H1 (cell line): ENCODE results near the gene NPNT. TPM values are rescaled to one million over a fixed set of nuclear protein-coding genes. Genes with fewer than 3 reads are reported as not detected.

Experiments used
- CTCF ChIA-PET: fragments of 300-600 bp; sonication (Branson Sonifier 250); formaldehyde crosslinking; loops from one replicate; lab custom pipeline; 2021; ENCODE audit not compliant: partially characterized antibody; lab: Charles Lee
- POLR2A ChIA-PET: fragments of 300-600 bp; sonication (Branson Sonifier 250); formaldehyde crosslinking; loops from one replicate; lab custom pipeline; 2021; ENCODE audit warnings: inconsistent platforms; ENCODE audit not compliant: partially characterized antibody; lab: Charles Lee
- DNase-seq, 2 experiments: peaks; one replicate each; pipeline versions ENCODE4 v3.0.0 to v3.0.0-alpha.2; 2010 to 2022; ENCODE audit warnings: low spot score in 2 of 2, low read depth in 1 of 2, mixed read lengths in 1 of 2
- FAIRE-seq: peaks from 2 replicates; lab custom pipeline; 2011; peaks lifted over from hg19 to GRCh38; lab: Jason Lieb, UNC
- H2AFZ ChIP-seq: 2 replicates; pipeline ENCODE4 v1.8.1; 2012; ENCODE audit warnings: low read length, inconsistent platforms
- H2AK5ac ChIP-seq: 2 replicates; pipeline ENCODE4 v1.6.1; 2013; ENCODE audit warnings: low read depth, low read length
- H2BK120ac ChIP-seq: replicated peaks from 2 replicates; pipeline ENCODE3; 2013; ENCODE audit warnings: low read depth, low read length, inconsistent platforms
- H2BK12ac ChIP-seq: 2 replicates; pipeline ENCODE4 v1.6.1; 2013; ENCODE audit warnings: low read depth, low read length
- H2BK15ac ChIP-seq: 2 replicates; pipeline ENCODE4 v1.6.1; 2013; ENCODE audit warnings: low read length
- H2BK20ac ChIP-seq: 2 replicates; pipeline ENCODE4 v1.6.1; 2013; ENCODE audit warnings: low read length
- H2BK5ac ChIP-seq: 2 replicates; pipeline ENCODE4 v1.6.1; 2013; ENCODE audit warnings: low read depth, low read length
- H3K14ac ChIP-seq: 2 replicates; pipeline ENCODE4 v1.6.1; 2013; ENCODE audit warnings: inconsistent platforms; ENCODE audit not compliant: insufficient read length
- H3K18ac ChIP-seq: 2 replicates; pipeline ENCODE4 v1.6.1; 2013; ENCODE audit warnings: low read length; ENCODE audit errors: extremely low read depth
- H3K23ac ChIP-seq: 2 replicates; pipeline ENCODE4 v1.6.1; 2013; ENCODE audit warnings: inconsistent platforms; ENCODE audit not compliant: insufficient read length
- H3K23me2 ChIP-seq: 2 replicates; pipeline ENCODE4 v1.6.1; 2013; ENCODE audit warnings: low read depth, low read length
- H3K27ac ChIP-seq: 2 replicates; pipeline ENCODE4 v1.6.1; 2011; ENCODE audit warnings: low read depth, low read length, inconsistent platforms
- H3K27me3 ChIP-seq, 4 experiments: replicated peaks in 1 of 4; 1 replicate in 1 of 4; 2 replicates in 3 of 4; pipeline versions ENCODE4 v1.6.1 to v1.8.1; 2011 to 2013; ENCODE audit warnings: low read length in 3 of 4, mild to moderate bottlenecking in 3 of 4, inconsistent platforms in 2 of 4, mixed read lengths in 2 of 4, moderate library complexity in 1 of 4; ENCODE audit not compliant: control insufficient read depth in 3 of 4, insufficient read depth in 3 of 4; ENCODE audit errors: extremely low read depth in 1 of 4
- H3K36me3 ChIP-seq, 4 experiments: 2 replicates each; pipeline versions ENCODE4 v1.6.1 to v1.8.1; 2011 to 2013; ENCODE audit warnings: mild to moderate bottlenecking in 4 of 4, low read length in 3 of 4, moderate library complexity in 2 of 4, control low read depth in 1 of 4, inconsistent platforms in 1 of 4; ENCODE audit not compliant: insufficient read depth in 4 of 4, control insufficient read depth in 2 of 4
- H3K4ac ChIP-seq: replicated peaks from 2 replicates; pipeline ENCODE3; 2013; ENCODE audit warnings: low read length, low read depth, mixed read lengths, inconsistent platforms; ENCODE audit not compliant: insufficient read length
- H3K4me1 ChIP-seq, 4 experiments: replicated peaks in 1 of 4; 1 replicate in 1 of 4; 2 replicates in 3 of 4; pipeline versions ENCODE4 v1.6.1 to v1.8.1; 2011 to 2013; ENCODE audit warnings: low read length in 3 of 4, inconsistent platforms in 2 of 4, mixed read lengths in 1 of 4; ENCODE audit not compliant: insufficient read depth in 4 of 4, control insufficient read depth in 3 of 4
- H3K4me2 ChIP-seq, 2 experiments: 2 replicates each; pipeline versions ENCODE4 v1.6.1 to v1.8.1; 2011 to 2013; ENCODE audit warnings: low read depth in 2 of 2, low read length in 2 of 2, control low read depth in 1 of 2, inconsistent platforms in 1 of 2, mild to moderate bottlenecking in 1 of 2; ENCODE audit not compliant: insufficient read depth in 1 of 2
- H3K4me3 ChIP-seq, 4 experiments: fragments of 200-600, 300-600 bp in 1 of 4; sonication (generic), shearing (Covaris generic), sonication (Bioruptor Twin) in 1 of 4; 2 replicates each; pipeline versions ENCODE4 v1.5.1 to v1.8.1; 2011 to 2016; ENCODE audit warnings: low read length in 4 of 4, low read depth in 3 of 4, control low read depth in 2 of 4, inconsistent platforms in 2 of 4, mild to moderate bottlenecking in 2 of 4, mixed read lengths in 1 of 4, moderate library complexity in 1 of 4; ENCODE audit not compliant: insufficient read depth in 2 of 4; ENCODE audit errors: extremely low read depth in 1 of 4
- H3K56ac ChIP-seq: replicated peaks from 2 replicates; pipeline ENCODE3; 2013; ENCODE audit warnings: low read depth, mild to moderate bottlenecking, mixed read lengths, low read length, inconsistent platforms; ENCODE audit not compliant: insufficient read length
- H3K79me1 ChIP-seq: 2 replicates; pipeline ENCODE4 v1.6.1; 2013; ENCODE audit warnings: low read depth, low read length, control low read depth
- H3K79me2 ChIP-seq, 2 experiments: 2 replicates each; pipeline versions ENCODE4 v1.6.1 to v1.8.1; 2012 to 2013; ENCODE audit warnings: low read length in 2 of 2, mild to moderate bottlenecking in 2 of 2, inconsistent platforms in 1 of 2; ENCODE audit not compliant: insufficient read depth in 2 of 2, control insufficient read depth in 1 of 2
- H3K9ac ChIP-seq, 4 experiments: replicated peaks in 1 of 4; 1 replicate in 1 of 4; 2 replicates in 3 of 4; pipeline versions ENCODE4 v1.6.1 to v1.8.1; 2011 to 2013; ENCODE audit warnings: low read depth in 3 of 4, low read length in 3 of 4, control low read depth in 2 of 4, mild to moderate bottlenecking in 2 of 4, moderate library complexity in 2 of 4, inconsistent platforms in 1 of 4; ENCODE audit errors: extremely low read depth in 1 of 4
- H3K9me3 ChIP-seq, 2 experiments: 2 replicates each; pipeline versions ENCODE4 v1.6.1 to v1.8.1; 2012 to 2013; ENCODE audit warnings: mild to moderate bottlenecking in 2 of 2, moderate library complexity in 2 of 2, control low read depth in 1 of 2, inconsistent platforms in 1 of 2, low read depth in 1 of 2, low read length in 1 of 2, mixed read lengths in 1 of 2; ENCODE audit not compliant: insufficient read depth in 2 of 2
- H4K20me1 ChIP-seq, 2 experiments: replicated peaks in 1 of 2; 2 replicates each; pipeline versions ENCODE3 to v1.8.1; 2011 to 2013; ENCODE audit warnings: inconsistent platforms in 2 of 2, low read length in 2 of 2, mild to moderate bottlenecking in 1 of 2; ENCODE audit not compliant: insufficient read depth in 2 of 2, control insufficient read depth in 1 of 2
- H4K5ac ChIP-seq: 2 replicates; pipeline ENCODE4 v1.6.1; 2013; ENCODE audit warnings: low read length, low read depth, mixed read lengths, inconsistent platforms; ENCODE audit not compliant: insufficient read length
- H4K8ac ChIP-seq: 2 replicates; pipeline ENCODE4 v1.8.0; 2013; ENCODE audit warnings: mild to moderate bottlenecking, moderate library complexity, low read length, inconsistent platforms; ENCODE audit not compliant: insufficient read depth; ENCODE audit errors: extremely low read depth
- H4K91ac ChIP-seq: replicated peaks from 2 replicates; pipeline ENCODE3; 2013; ENCODE audit warnings: low read length, mixed read lengths, inconsistent platforms; ENCODE audit not compliant: insufficient read length
- CHD2 ChIP-seq: IDR thresholded peaks from 2 replicates; pipeline ENCODE4 v1.6.1; 2012; ENCODE audit warnings: low read length, improper control_type of control experiment
- EP300 ChIP-seq, 2 experiments: IDR thresholded peaks; 1 replicate in 1 of 2; 2 replicates in 1 of 2; pipeline ENCODE4 v1.6.1; 2011 to 2012; ENCODE audit warnings: low read depth in 2 of 2, low read length in 2 of 2, mild to moderate bottlenecking in 2 of 2, borderline replicate concordance in 1 of 2, inconsistent platforms in 1 of 2, moderate library complexity in 1 of 2
- EZH2 ChIP-seq: fragments of 200-600 bp; sonication (generic); IDR thresholded peaks from 2 replicates; pipeline ENCODE4 v1.7.1; 2012; ENCODE audit warnings: low read depth, mild to moderate bottlenecking, moderate library complexity, low read length, inconsistent platforms; ENCODE audit not compliant: severe bottlenecking
- GABPA ChIP-seq: IDR thresholded peaks from 2 replicates; pipeline ENCODE4 v1.6.1; 2011; ENCODE audit warnings: mild to moderate bottlenecking, low read length, moderate library complexity, borderline replicate concordance; ENCODE audit not compliant: insufficient read depth
- KDM1A ChIP-seq: fragments of 200-600, 300-600 bp; sonication (generic); IDR thresholded peaks from 2 replicates; pipeline ENCODE4 v1.7.1; 2016; ENCODE audit warnings: mild to moderate bottlenecking, low read length, borderline replicate concordance
- MAX ChIP-seq: IDR thresholded peaks from 2 replicates; pipeline ENCODE4 v1.6.1; 2012; ENCODE audit warnings: inconsistent platforms
- POLR2AphosphoS5 ChIP-seq: IDR thresholded peaks from 2 replicates; pipeline ENCODE4 v1.6.1; 2011; ENCODE audit warnings: low read depth, low read length
- RAD21 ChIP-seq, 2 experiments: IDR thresholded peaks in 1 of 2; conservative IDR thresholded peaks in 1 of 2; 2 replicates each; pipeline ENCODE4 v1.6.1; 2011; ENCODE audit warnings: low read depth in 2 of 2, low read length in 2 of 2, improper control_type of control experiment in 1 of 2, inconsistent platforms in 1 of 2, mild to moderate bottlenecking in 1 of 2, moderate library complexity in 1 of 2
- SRF ChIP-seq: IDR thresholded peaks from 2 replicates; pipeline ENCODE4 v1.6.1; 2011; ENCODE audit warnings: mild to moderate bottlenecking, low read depth, low read length, moderate library complexity
- SUZ12 ChIP-seq: fragments of 200-600 bp; sonication (generic); IDR thresholded peaks from 2 replicates; pipeline ENCODE4 v1.6.1; 2012; ENCODE audit warnings: mild to moderate bottlenecking, inconsistent platforms, low read length, moderate library complexity, mixed read lengths
- TAF1 ChIP-seq: IDR thresholded peaks from 2 replicates; pipeline ENCODE4 v1.6.1; 2011; ENCODE audit warnings: mild to moderate bottlenecking, low read depth, low read length
- TAF7 ChIP-seq: optimal IDR thresholded peaks from 2 replicates; pipeline ENCODE3; 2011; ENCODE audit warnings: low read depth, mild to moderate bottlenecking, inconsistent platforms, low read length, moderate library complexity, borderline replicate concordance
- USF2 ChIP-seq: IDR thresholded peaks from 2 replicates; pipeline ENCODE4 v1.6.1; 2011; ENCODE audit warnings: low read length, improper control_type of control experiment
- WGBS, 2 experiments: shearing (Covaris generic) in 1 of 2; methylation state at CpG; one replicate each; pipeline versions ENCODE4 v1.1.6 to v1.1.7; 2013 to 2015; ENCODE audit warnings: low lambda C conversion rate in 2 of 2, mixed read lengths in 2 of 2, inconsistent platforms in 1 of 2, low coverage in 1 of 2, missing lambda C conversion rate in 1 of 2; ENCODE audit not compliant: insufficient replicate concordance in 2 of 2, insufficient coverage in 1 of 2, insufficient read length in 1 of 2; ENCODE audit errors: extremely low coverage in 1 of 2, missing lambda C conversion rate in 1 of 2; 5-methylcytosine and 5-hydroxymethylcytosine counted together
- polyA plus RNA-seq, 7 experiments: library from polyadenylated mRNA; depleted of rRNA in 3 of 7; stranded (reverse) in 5 of 7; unstranded in 2 of 7; fragments of >200 nt in 5 of 7; fragments of 200-250 nt in 2 of 7; gene quantifications; 1 replicate in 5 of 7; 2 replicates in 1 of 7; 4 replicates in 1 of 7; pipeline versions ENCODE4 v1.2.1 to v1.2.3, GENCODE V29; 2011 to 2013; ENCODE audit warnings: missing spikeins in 2 of 7, mixed read lengths in 2 of 7
- total RNA-seq: library from RNA; stranded (reverse); fragmentation: NEBNext Ultra II Directional; extraction: Animal tissue kit (Norgen Biotek cat#: 25700); gene quantifications from 2 replicates; pipeline ENCODE4 v1.2.1, GENCODE V29; 2021

The NPNT gene
- total and polyA plus RNA-seq, 2 of the 8 experiments (the other 6 are each of a cell fraction or from before 2014, with no cell fraction given): 0.24 to 0.97 TPM

GRCh38 chr4:105934386-105934785 lies 39.1 kb downstream of the NPNT start:
- no peak overlapping the region for H2AFZ ChIP-seq
- no peaks in the 10 kb centered on the region for H3K79me2 ChIP-seq
- H3K4me2 ChIP-seq: no peak overlapping the region
- H3K36me3 ChIP-seq: no peaks in the 10 kb centered on the region; a peak in 1 of 8 replicates
- H3K9ac ChIP-seq: no peak overlapping the region
- no peak overlapping the region for H2BK5ac ChIP-seq
- no peak overlapping the region for H4K5ac ChIP-seq
- H3K4ac ChIP-seq: no peak overlapping the region
- no peak overlapping the region for H2BK12ac ChIP-seq
- H3K4me3 ChIP-seq: no peak overlapping the region
- H2BK20ac ChIP-seq: no peak overlapping the region
- H2BK120ac ChIP-seq: no peak overlapping the region
- no peak overlapping the region for H3K14ac ChIP-seq
- POLR2A ChIA-PET: no interaction called here
- no peaks in the 10 kb centered on the region for H3K23me2 ChIP-seq
- no peaks in the 10 kb centered on the region for H3K27me3 ChIP-seq
- no peaks in the 10 kb centered on the region for H3K79me1 ChIP-seq
- H3K56ac ChIP-seq: no peak overlapping the region
- H4K20me1 ChIP-seq: no peaks in the 10 kb centered on the region
- no peak overlapping the region for H3K27ac ChIP-seq
- WGBS, 2 experiments: 88% methylated on average over 1 of the region's 1 CpG; no CpG with 5 or more reads in 1 of the 2 experiments
- H4K8ac ChIP-seq: no peak overlapping the region
- no peaks in the 10 kb centered on the region; a peak in 1 of 7 replicates for H3K4me1 ChIP-seq
- DNase-seq (no peak), FAIRE-seq (no peak)
- H3K23ac ChIP-seq: no peak overlapping the region
- no peak overlapping the region for H2BK15ac ChIP-seq
- CTCF ChIA-PET: no interaction called here
- no peaks in the 10 kb centered on the region for H3K9me3 ChIP-seq
- no peak overlapping the region for H4K91ac ChIP-seq
- no peak overlapping the region for H3K18ac ChIP-seq
- no peak overlapping the region for H2AK5ac ChIP-seq
- TF ChIP-seq MAX: no peak
- no peak for TF ChIP-seq EP300 (IDR thresholded peaks at IDR 0.05; ENCODE audit: borderline replicate concordance in 1 of 2, low read depth in 2 of 2, low read length in 2 of 2)
- TF ChIP-seq TAF7: no peak
- TF ChIP-seq TAF1: no peak
- no peak for TF ChIP-seq POLR2AphosphoS5
- TF ChIP-seq GABPA: no peak
- TF ChIP-seq RAD21 (IDR thresholded peaks at IDR 0.05 in 1 of 2, conservative IDR thresholded peaks at IDR 0.05 in 1 of 2; ENCODE audit: low read depth in 2 of 2, low read length in 2 of 2): no peak
- no peak for TF ChIP-seq SRF
- no peak for TF ChIP-seq CHD2
- no peak for TF ChIP-seq SUZ12
- TF ChIP-seq USF2: no peak
- no peak for TF ChIP-seq EZH2
- TF ChIP-seq KDM1A: no peak
